Uterus (tissue), 2 donors: ENCODE measurements around the gene NFU1.

Source experiments
- CTCF ChIP-seq, 4 experiments: fragments of 200-600 bp in 2 of 4; fragments of 450-650 bp in 2 of 4; sonication (generic) in 2 of 4; IDR thresholded peaks; one replicate each; pipeline ENCODE4 v1.5.1; 2016 to 2019; ENCODE audit warnings: antibody characterized with exemption in 4 of 4, mild to moderate bottlenecking in 2 of 4, moderate library complexity in 1 of 4
- POLR2A ChIP-seq, 2 donors: fragments of 450-650 bp; IDR thresholded peaks; one replicate each; pipeline ENCODE4 v1.6.1; 2016; ENCODE audit warnings: antibody characterized with exemption in 2 of 2, mild to moderate bottlenecking in 1 of 2, moderate library complexity in 1 of 2

GRCh38 chr2:69387770-69388481, 49.3 kb downstream of the NFU1 start:
- TF ChIP-seq CTCF (IDR thresholded peaks at IDR 0.05) (no peak), POLR2A (IDR thresholded peaks at IDR 0.05) (no peak)
